ENCODE data around the gene MGAT5B. TPM values are rescaled to one million over a fixed set of nuclear protein-coding genes. Genes with fewer than 3 reads are reported as not detected.

MGAT5B gene
- total and polyA plus RNA-seq, 2 donors (not counting 1 experiment from before 2014, with no cell fraction given), result 0.15 to 37.8 TPM

DNA sequence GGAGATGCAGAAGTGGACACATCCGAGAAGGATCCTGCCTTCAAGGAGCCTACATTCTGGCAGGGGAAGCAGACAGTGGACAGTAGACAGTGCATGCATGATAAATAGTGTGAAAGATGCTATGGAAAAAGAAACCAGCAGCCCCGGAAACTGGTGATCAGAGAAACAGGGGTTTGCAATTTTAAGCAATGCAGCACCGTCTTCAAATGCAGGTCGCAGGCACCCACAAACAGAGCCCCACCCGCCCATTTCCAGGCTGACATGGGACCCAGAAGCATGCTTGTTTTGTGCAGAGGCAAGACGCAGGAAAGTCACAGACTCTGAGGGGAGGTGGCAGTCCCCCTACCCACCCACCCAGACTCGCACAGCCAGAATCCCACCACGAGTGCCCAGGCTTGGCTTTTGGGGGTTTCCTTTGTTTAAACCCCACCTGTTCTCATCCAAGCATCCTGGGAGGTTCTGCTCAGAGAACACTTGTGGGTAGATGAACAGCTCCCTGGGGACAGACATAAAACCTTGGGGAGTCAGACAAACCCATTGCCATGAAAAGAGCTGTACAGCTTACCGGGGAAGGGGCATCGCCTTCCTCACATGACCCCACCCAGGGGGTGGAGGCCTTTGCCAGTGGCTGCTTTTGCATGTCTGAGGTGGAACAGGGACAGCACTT is 114.3 kb downstream of the MGAT5B start:
- 17% methylated on average over 8 of the region's 10 CpGs for WGBS (ENCODE audit: insufficient coverage)
- H3K4me2 ChIP-seq (replicated peaks; ENCODE audit: low read depth, low read length, poor library complexity, severe bottlenecking), result peak overlapping the region; percentile 33
- H3K9me3 ChIP-seq (ENCODE audit: control extremely low read depth in 1 of 3, control insufficient read depth in 2 of 3, insufficient read depth in 1 of 3, low read length in 2 of 3), result peaks cover 4% of the 10 kb centered on the region in 3 donors
- ChIA-PET POLR2A (interaction anchor here (0.8 to 1.4 kb wide), 2 partner anchors 9 to 20 kb away, joined by 3 read pairs; no protein-coding TSS in a partner anchor), CTCF (interaction anchor here (1.3 to 2.9 kb wide), 2 partner anchors 10 kb away, joined by 3 to 7 read pairs; no protein-coding TSS in a partner anchor)
- H4K20me1 ChIP-seq (ENCODE audit: control insufficient read depth, insufficient read depth, low read length, poor library complexity, severe bottlenecking), result no peaks in the 10 kb centered on the region
- Mint-ChIP-seq H3K4me3 (no peak overlapping the region), H3K4me1 (peaks cover 22% of the 10 kb centered on the region), H3K27me3 (peaks cover 24% of the 10 kb centered on the region), H3K27ac (no peak overlapping the region), H3K9me3 (ENCODE audit: insufficient read depth) (peaks cover 8% of the 10 kb centered on the region)
- H3K9ac ChIP-seq (ENCODE audit: low read length), result no peak overlapping the region
- H3K4me1 ChIP-seq (ENCODE audit: control insufficient read depth in 2 of 2, insufficient read depth in 2 of 2, low read length in 2 of 2), result peaks cover 21 to 26% of the 10 kb centered on the region in 2 donors
- DNase-seq (peak; percentile 34), ATAC-seq (ENCODE audit: low read depth) (peak; percentile 64)
- intact Hi-C loops (cut with micrococcal nuclease), result no loop called here
- no peaks in the 10 kb centered on the region for H3K36me3 ChIP-seq (replicated peaks in 1 of 2; ENCODE audit: control extremely low read depth in 1 of 2, control insufficient read depth in 1 of 2, extremely low read depth in 1 of 2, insufficient read depth in 2 of 2, low read length in 1 of 2)
- H3K79me2 ChIP-seq (ENCODE audit: control insufficient read depth, insufficient read depth, low read length), result no peaks in the 10 kb centered on the region
- TF ChIP-seq, protein P1, sequence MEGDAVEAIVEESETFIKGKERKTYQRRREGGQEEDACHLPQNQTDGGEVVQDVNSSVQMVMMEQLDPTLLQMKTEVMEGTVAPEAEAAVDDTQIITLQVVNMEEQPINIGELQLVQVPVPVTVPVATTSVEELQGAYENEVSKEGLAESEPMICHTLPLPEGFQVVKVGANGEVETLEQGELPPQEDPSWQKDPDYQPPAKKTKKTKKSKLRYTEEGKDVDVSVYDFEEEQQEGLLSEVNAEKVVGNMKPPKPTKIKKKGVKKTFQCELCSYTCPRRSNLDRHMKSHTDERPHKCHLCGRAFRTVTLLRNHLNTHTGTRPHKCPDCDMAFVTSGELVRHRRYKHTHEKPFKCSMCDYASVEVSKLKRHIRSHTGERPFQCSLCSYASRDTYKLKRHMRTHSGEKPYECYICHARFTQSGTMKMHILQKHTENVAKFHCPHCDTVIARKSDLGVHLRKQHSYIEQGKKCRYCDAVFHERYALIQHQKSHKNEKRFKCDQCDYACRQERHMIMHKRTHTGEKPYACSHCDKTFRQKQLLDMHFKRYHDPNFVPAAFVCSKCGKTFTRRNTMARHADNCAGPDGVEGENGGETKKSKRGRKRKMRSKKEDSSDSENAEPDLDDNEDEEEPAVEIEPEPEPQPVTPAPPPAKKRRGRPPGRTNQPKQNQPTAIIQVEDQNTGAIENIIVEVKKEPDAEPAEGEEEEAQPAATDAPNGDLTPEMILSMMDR (IDR thresholded peaks at IDR 0.05), result no peak
- no peak for TF ChIP-seq EZH2 (IDR thresholded peaks at IDR 0.05; ENCODE audit: borderline replicate concordance, insufficient read depth, low read depth, low read length, poor library complexity, severe bottlenecking)
- no peak overlapping the region for H3K4me3 ChIP-seq (ENCODE audit: control extremely low read depth in 1 of 5, extremely low read depth in 1 of 5, insufficient read depth in 1 of 5, low read depth in 2 of 5, low read length in 4 of 5)
- H2AFZ ChIP-seq (ENCODE audit: insufficient read depth, low read depth, low read length, poor library complexity, severe bottlenecking), result no peak overlapping the region
- H3K27me3 ChIP-seq (replicated peaks in 1 of 4; ENCODE audit: control extremely low read depth in 1 of 4, control insufficient read depth in 3 of 4, insufficient read depth in 4 of 4, low read length in 3 of 4), result peaks cover 0 to 28% (median 5%) of the 10 kb centered on the region in 4 experiments
- no peak overlapping the region for H3K27ac ChIP-seq (ENCODE audit: low read length in 2 of 2)

Data from B cell (primary cell).